ENCODE measurements around the gene RPL36.
"Not testable (repeated sequence)": the region's sequence is repeated elsewhere in the genome, so short reads cannot be mapped to it uniquely, and the experiment has no call there.

Gene RPL36

DNA sequence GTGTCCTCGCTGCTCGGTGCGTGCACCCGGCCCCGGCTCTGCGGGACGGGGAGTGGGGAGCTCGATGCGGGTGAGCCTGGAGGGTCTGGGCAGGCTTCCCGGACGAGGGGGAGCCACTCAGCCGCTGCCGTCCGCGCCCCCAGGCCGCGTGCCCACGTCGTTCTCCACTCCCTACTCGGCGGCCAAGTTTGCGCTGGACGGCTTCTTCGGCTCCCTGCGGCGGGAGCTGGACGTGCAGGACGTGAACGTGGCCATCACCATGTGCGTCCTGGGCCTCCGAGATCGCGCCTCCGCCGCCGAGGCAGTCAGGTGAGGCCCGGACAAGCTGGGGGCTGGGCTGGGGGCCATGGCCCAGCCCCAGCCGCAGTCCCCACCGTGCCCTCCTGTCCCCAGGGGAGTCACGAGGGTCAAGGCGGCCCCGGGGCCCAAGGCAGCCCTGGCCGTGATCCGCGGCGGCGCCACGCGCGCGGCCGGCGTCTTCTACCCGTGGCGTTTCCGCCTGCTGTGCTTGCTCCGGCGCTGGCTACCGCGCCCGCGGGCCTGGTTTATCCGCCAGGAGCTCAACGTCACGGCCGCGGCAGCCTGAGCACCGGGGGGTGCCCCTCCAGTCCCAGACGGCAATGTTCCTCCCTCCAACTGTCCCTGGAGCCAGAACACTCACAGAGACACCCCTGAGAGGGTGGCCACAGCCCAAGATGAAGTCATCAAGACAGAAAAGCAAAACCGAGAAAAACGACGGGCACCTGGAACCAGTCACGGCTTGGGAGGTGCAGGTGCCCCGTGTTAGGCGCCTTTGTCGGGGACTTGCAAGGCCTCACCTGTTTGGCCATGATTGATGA is 2.5 kb upstream of the RPL36 start:
- in situ Hi-C loops (cut with HindIII; ENCODE audit: low pct_ligation_motif_present, low sequenced_read_pairs) = no loop called here
- peaks cover 16% of the 10 kb centered on the region for H3K36me3 ChIP-seq (replicated peaks)
- H3K27ac ChIP-seq = no peak overlapping the region
- TF ChIP-seq, protein P1, sequence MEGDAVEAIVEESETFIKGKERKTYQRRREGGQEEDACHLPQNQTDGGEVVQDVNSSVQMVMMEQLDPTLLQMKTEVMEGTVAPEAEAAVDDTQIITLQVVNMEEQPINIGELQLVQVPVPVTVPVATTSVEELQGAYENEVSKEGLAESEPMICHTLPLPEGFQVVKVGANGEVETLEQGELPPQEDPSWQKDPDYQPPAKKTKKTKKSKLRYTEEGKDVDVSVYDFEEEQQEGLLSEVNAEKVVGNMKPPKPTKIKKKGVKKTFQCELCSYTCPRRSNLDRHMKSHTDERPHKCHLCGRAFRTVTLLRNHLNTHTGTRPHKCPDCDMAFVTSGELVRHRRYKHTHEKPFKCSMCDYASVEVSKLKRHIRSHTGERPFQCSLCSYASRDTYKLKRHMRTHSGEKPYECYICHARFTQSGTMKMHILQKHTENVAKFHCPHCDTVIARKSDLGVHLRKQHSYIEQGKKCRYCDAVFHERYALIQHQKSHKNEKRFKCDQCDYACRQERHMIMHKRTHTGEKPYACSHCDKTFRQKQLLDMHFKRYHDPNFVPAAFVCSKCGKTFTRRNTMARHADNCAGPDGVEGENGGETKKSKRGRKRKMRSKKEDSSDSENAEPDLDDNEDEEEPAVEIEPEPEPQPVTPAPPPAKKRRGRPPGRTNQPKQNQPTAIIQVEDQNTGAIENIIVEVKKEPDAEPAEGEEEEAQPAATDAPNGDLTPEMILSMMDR (IDR thresholded peaks at IDR 0.05; ENCODE audit: low read depth, low read length, missing control alignments) = no peak
- no peaks in the 10 kb centered on the region for H3K27me3 ChIP-seq (replicated peaks)
- DNase-seq = no peak
- peak overlapping the region; percentile 53 for H3K4me3 ChIP-seq (ENCODE audit: low read depth, low read length)

DNA sequence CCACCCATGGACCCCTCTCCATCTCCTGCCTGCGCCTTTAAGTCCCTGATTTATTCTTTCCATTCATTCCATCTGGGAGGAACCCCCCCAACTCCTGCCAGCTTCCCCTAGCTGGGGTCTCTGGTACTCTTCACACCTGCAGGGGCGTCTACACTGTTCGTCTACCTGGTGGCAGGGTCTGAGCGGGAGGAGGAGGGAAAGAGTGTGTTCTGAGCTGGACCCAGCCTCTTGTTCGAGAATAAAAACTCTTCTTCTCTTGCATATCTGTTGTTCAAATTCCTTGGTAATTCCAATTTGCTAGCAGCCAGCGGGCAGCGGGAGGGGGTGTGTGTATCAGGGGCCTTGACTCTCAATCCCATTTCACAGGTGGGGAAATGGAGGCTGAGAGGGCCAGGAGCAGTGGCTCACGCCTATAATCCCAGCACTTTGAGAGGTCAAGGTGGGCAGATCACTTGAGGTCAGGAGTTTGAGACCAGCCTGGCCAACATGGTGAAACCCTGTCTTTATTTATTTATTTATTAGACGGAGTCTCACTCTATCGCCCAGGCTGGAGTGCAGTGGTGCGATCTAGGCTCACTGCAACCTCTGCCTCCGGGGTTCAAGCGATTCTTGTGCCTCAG is 1.7 kb upstream of the RPL36 start:
- in situ Hi-C loops (cut with HindIII; ENCODE audit: low pct_ligation_motif_present, low sequenced_read_pairs); H3K27ac ChIP-seq; H3K27me3 ChIP-seq (replicated peaks); DNase-seq; H3K4me3 ChIP-seq (ENCODE audit: low read depth, low read length): not testable (repeated sequence)
- peaks cover 23% of the 10 kb centered on the region for H3K36me3 ChIP-seq (replicated peaks)

DNA sequence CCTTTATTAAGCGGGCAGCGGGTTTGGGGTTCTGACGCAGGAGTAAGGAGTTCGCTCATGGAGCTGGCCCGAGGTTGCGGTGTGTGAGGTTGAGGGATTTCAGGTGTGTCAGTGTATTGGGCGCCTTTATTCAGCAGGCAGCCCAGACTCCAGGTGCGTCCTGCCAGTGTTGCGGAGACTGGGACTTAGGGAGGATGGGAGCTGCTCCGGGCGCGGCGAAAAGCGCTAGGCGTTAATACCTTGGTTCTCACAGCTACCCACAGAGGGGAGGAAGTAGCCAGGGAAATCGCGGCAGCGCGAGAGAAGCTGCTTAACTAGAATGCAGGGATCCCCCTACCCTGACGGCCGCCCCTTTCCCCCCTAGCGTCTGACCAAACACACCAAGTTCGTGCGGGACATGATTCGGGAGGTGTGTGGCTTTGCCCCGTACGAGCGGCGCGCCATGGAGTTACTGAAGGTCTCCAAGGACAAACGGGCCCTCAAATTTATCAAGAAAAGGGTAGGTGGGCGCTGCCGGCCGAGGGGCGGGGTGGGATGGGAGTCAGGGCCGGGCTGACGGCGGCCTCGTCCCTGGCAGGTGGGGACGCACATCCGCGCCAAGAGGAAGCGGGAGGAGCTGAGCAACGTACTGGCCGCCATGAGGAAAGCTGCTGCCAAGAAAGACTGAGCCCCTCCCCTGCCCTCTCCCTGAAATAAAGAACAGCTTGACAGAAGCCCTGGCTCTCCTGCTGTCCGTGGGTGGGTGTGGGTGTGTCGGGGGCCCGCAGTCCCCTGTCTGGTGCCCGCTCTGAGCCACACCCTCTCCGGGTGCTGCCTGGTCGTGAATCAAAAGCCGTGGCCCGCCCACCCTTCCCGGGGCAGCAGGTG is 1.1 kb downstream of the RPL36 start:
- Histone ChIP-seq H3K36me3 (replicated peaks) (peaks cover 52% of the 10 kb centered on the region), H3K27me3 (replicated peaks) (no peaks in the 10 kb centered on the region), H3K27ac (peak overlapping the region; percentile 19), H3K4me3 (ENCODE audit: low read depth, low read length) (peak overlapping the region; percentile 97)
- DNase-seq = no peak
- in situ Hi-C loops (cut with HindIII; ENCODE audit: low pct_ligation_motif_present, low sequenced_read_pairs) = no loop called here
- TF ChIP-seq, protein P1 (IDR thresholded peaks at IDR 0.05; ENCODE audit: low read depth, low read length, missing control alignments) = no peak

DNA sequence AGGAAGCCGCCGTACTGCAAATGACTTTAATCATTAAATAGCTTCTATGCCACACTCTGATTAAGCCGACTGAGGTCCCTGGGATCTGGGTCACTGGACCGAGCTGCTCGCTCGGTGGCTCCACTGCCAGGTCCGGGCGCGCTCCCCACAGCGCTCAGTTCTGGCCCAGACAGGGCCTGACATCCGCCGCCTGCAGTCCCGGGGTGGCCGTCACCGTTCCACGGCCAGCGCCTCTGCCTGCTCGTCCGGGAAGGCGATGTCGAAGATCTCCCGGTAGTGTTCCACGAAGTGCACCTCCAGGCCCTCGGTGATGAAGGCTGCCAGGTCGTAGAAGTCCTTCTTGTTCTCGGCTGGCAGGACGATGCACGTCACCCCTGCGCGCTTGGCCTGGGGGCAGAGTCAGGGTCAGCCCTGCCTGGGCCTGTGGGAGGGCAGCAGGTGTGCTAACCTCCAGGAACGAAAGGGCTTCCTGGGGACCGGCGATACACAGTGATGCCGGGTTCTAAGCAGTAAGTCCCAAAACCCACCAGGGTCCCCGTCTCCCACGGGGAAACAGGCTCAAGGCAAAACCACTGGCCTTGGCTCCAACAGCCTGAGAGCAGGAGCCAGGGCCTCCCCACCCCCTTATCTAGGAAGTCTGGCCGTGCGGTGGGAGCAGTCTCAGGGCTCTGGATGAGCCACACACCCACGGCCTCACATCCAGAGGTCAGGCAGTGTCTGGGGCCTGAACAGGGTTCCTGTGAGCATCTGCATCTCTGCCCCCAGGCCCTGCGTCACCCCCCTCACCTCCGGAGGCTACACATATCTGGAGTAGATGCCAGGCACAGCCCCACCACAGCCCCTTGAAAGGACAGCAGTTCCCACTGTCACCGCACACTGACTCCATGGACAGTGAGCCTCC is 2.0 kb downstream of the RPL36 start:
- no peak for DNase-seq
- in situ Hi-C loops (cut with HindIII; ENCODE audit: low pct_ligation_motif_present, low sequenced_read_pairs) = no loop called here
- Histone ChIP-seq H3K27me3 (replicated peaks) (no peaks in the 10 kb centered on the region), H3K36me3 (replicated peaks) (peaks cover 60% of the 10 kb centered on the region), H3K4me3 (ENCODE audit: low read depth, low read length) (peak overlapping the region; percentile 97), H3K27ac (no peak overlapping the region)
- TF ChIP-seq, protein P1 (IDR thresholded peaks at IDR 0.05; ENCODE audit: low read depth, low read length, missing control alignments) = no peak

DNA sequence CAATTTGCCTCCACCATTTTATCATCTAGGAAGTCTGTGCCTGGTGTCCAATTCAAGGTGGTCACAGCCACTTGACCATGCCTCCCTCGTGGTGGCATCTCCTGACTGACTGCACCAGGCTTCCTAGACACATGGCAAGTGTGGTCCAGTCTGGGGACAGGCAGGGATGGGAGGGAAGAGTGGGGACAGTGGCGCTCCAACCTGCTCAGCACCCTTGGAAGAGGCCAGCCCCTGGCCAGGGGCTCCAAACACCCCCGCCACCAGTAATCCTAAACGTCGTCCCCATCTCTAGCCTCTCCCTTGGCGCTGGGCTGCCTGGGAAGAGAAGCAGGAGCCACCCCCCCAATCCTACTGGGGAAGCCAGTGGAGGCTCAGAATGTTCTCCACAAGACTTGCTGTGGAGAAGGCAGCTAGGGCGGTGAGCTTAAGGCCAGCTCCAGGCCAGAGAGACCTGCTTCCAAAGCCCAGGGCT is 2.7 kb downstream of the RPL36 start:
- no peak for DNase-seq
- Histone ChIP-seq H3K4me3 (ENCODE audit: low read depth, low read length) (no peak overlapping the region), H3K27ac (no peak overlapping the region), H3K36me3 (replicated peaks) (peaks cover 62% of the 10 kb centered on the region), H3K27me3 (replicated peaks) (no peaks in the 10 kb centered on the region)
- TF ChIP-seq, protein P1 (IDR thresholded peaks at IDR 0.05; ENCODE audit: low read depth, low read length, missing control alignments) = no peak
- in situ Hi-C loops (cut with HindIII; ENCODE audit: low pct_ligation_motif_present, low sequenced_read_pairs) = no loop called here
